Inflammatory macrophage treated with lipopolysaccharide for 4 hours (primary cell): ENCODE results near the gene BCL11B.

Experiments
- DNase-seq: peaks from one replicate; pipeline ENCODE4 v3.0.0-alpha.2; 2020

The BCL11B gene

GRCh38 chr14:99177046-99177655 lies 94.8 kb downstream of the BCL11B start:
- no peak for DNase-seq

- DNase-seq, result no peak
Measured at GRCh38 chr14:99176156-99176945, 95.6 kb downstream of the BCL11B start.

- no peak for DNase-seq
Measured at GRCh38 chr14:99175331-99176155, 96.5 kb downstream of the BCL11B start.

GRCh38 chr14:99174770-99175319 lies 97.2 kb downstream of the BCL11B start:
- no peak for DNase-seq

- DNase-seq, result no peak
Measured at GRCh38 chr14:99174081-99174769, 97.8 kb downstream of the BCL11B start.

GRCh38 chr14:99173506-99173905 lies 98.5 kb downstream of the BCL11B start:
- no peak for DNase-seq

- no peak for DNase-seq
Measured at GRCh38 chr14:99173086-99173485, 98.9 kb downstream of the BCL11B start.

- DNase-seq, result no peak
Measured at GRCh38 chr14:99171396-99171795, 100.6 kb downstream of the BCL11B start.

GRCh38 chr14:99169776-99170356 lies 102.1 kb downstream of the BCL11B start:
- DNase-seq, result no peak

GRCh38 chr14:99168330-99168729 lies 103.7 kb downstream of the BCL11B start:
- DNase-seq, result no peak

GRCh38 chr14:99166506-99166905 lies 105.5 kb downstream of the BCL11B start:
- DNase-seq, result no peak

GRCh38 chr14:99164712-99165111 lies 107.3 kb downstream of the BCL11B start:
- DNase-seq, result no peak

- no peak for DNase-seq
Measured at GRCh38 chr14:99163446-99163845, 108.6 kb downstream of the BCL11B start.

- no peak for DNase-seq
Measured at GRCh38 chr14:99159341-99160340, 112.4 kb downstream of the BCL11B start.

GRCh38 chr14:99158646-99159165 lies 113.3 kb downstream of the BCL11B start:
- no peak for DNase-seq

- no peak for DNase-seq
Measured at GRCh38 chr14:99158150-99158549, 113.8 kb downstream of the BCL11B start.

GRCh38 chr14:99157676-99158075 lies 114.3 kb downstream of the BCL11B start:
- DNase-seq, result no peak

GRCh38 chr14:99157246-99157645 lies 114.8 kb downstream of the BCL11B start:
- DNase-seq, result no peak

GRCh38 chr14:99156814-99157213 lies 115.2 kb downstream of the BCL11B start:
- no peak for DNase-seq

- no peak for DNase-seq
Measured at GRCh38 chr14:99156090-99156425, 115.9 kb downstream of the BCL11B start.
